ENCODE data around the gene MXRA8. TPM values are rescaled to one million over a fixed set of nuclear protein-coding genes. Genes with fewer than 3 reads are reported as not detected.
A peak's percentile ranks its signal among the peaks of the same experiment; 100 is the strongest.

Gene MXRA8
- total and polyA plus RNA-seq, 9 of the 15 experiments (the other 6 are each of a cell fraction or from before 2014, with no cell fraction given), result 0.66 to 11.3 (median 6.3) TPM

DNA sequence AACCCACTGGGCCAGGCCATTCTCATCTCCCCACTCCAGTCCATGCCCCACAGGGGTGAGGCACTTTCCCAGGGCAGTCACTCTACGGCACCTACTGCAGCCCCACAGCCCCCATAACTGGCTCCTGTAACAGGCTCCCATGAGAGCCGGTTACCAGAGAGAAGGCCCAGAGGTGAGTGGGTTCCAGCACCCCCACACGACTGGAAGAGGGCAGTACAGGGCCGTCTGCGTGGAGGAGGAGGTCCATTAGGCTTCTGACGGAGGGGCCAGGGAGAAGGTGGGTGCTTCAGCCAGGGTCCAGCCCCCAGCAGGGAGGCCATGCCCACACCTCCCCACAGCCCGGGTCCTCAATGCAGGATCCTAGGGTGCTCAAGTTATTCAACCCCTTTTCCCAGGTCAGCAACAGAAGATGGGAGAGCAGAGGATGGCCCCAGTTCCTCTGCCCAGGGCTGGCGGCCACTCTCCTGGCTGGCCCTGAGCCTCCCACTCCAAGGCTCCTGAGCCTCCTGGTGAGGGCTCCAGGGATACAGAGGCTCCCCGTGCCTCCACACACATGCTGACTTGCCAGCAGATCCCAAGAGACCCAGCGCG, 52.2 kb downstream of the MXRA8 start (continued):
- TF ChIP-seq, protein P1, sequence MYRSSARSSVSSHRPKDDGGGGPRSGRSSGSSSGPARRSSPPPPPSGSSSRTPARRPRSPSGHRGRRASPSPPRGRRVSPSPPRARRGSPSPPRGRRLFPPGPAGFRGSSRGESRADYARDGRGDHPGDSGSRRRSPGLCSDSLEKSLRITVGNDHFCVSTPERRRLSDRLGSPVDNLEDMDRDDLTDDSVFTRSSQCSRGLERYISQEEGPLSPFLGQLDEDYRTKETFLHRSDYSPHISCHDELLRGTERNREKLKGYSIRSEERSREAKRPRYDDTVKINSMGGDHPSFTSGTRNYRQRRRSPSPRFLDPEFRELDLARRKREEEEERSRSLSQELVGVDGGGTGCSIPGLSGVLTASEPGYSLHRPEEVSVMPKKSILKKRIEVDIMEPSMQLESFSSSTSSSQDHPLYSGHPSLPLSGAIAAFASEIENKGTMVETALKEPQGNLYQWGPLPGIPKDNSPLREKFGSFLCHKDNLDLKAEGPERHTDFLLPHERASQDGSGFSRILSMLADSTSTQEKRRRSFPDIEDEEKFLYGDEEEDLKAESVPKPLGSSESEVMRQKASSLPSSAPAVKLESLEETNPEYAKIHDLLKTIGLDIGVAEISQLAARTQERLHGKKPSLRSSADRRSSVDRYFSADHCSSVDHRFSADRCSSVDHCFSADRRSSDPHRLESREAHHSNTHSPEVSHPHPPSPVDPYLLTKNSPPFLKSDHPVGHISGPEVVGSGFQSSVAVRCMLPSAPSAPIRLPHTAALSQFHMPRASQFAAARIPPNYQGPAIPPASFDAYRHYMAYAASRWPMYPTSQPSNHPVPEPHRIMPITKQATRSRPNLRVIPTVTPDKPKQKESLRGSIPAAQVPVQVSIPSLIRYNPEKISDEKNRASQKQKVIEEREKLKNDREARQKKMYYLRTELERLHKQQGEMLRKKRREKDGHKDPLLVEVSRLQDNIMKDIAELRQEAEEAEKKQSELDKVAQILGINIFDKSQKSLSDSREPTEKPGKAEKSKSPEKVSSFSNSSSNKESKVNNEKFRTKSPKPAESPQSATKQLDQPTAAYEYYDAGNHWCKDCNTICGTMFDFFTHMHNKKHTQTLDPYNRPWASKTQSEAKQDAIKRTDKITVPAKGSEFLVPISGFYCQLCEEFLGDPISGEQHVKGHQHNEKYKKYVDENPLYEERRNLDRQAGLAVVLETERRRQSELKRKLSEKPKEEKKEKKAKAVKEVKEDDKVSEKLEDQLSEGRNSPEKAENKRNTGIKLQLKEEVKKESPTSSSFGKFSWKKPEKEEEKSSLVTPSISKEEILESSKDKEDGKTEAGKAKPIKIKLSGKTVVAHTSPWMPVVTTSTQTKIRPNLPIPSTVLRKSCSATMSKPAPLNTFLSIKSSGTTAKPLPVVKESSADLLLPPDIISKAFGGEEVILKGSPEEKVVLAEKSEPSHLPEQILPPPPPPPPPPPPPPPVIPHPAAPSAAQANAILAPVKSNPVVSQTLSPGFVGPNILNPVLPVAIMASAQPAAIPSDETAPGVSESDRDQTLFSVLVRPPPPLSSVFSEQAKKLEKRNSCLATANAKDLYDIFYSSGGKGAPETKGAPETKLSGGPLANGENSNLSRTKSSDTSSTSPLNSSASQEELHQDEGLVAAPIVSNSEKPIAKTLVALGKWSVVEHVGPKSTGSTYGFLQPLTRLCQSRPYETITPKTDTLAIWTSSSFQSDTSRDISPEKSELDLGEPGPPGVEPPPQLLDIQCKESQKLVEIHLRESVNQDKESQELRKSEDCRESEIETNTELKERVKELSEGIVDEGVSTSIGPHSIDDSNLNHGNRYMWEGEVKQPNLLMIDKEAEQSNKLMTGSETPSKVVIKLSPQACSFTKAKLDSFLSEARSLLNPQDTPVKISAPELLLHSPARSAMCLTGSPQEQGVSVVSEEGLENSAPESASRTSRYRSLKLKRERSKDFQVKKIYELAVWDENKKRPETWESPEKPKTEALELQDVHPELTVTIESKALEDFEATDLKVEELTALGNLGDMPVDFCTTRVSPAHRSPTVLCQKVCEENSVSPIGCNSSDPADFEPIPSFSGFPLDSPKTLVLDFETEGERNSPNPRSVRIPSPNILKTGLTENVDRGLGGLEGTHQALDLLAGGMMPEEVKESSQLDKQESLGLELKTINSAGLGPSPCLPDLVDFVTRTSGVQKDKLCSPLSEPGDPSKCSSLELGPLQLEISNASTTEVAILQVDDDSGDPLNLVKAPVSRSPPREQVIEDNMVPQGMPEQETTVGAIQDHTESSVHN (IDR thresholded peaks at IDR 0.05; ENCODE audit: borderline replicate concordance in 1 of 2, low read depth in 1 of 2), result no peak
- TF ChIP-seq, protein P2, sequence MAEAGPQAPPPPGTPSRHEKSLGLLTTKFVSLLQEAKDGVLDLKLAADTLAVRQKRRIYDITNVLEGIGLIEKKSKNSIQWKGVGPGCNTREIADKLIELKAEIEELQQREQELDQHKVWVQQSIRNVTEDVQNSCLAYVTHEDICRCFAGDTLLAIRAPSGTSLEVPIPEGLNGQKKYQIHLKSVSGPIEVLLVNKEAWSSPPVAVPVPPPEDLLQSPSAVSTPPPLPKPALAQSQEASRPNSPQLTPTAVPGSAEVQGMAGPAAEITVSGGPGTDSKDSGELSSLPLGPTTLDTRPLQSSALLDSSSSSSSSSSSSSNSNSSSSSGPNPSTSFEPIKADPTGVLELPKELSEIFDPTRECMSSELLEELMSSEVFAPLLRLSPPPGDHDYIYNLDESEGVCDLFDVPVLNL (CRISPR knock-in tag; IDR thresholded peaks at IDR 0.05; ENCODE audit: low read depth), result 0 out of 2 replicates have a peak, but pooled peaks have one; percentile 12
